K562 (cell line): ENCODE data around the gene CNPY4. TPM values are rescaled to one million over a fixed set of nuclear protein-coding genes. Genes with fewer than 3 reads are reported as not detected.
A peak's percentile ranks its signal among the peaks of the same experiment; 100 is the strongest.

Experiments used
- ARID1B ChIP-seq: fragments of 450-650 bp; IDR thresholded peaks from 2 replicates; pipeline ENCODE4 v1.6.1; 2016; ENCODE audit warnings: antibody characterized with exemption, mild to moderate bottlenecking, inconsistent platforms
- BHLHE40 ChIP-seq: IDR thresholded peaks from 2 replicates; pipeline ENCODE4 v1.6.1; 2011; ENCODE audit warnings: low read length, improper control_type of control experiment
- CTCF ChIP-seq, 3 experiments: IDR thresholded peaks in 2 of 3; conservative IDR thresholded peaks in 1 of 3; 2 replicates each; pipeline ENCODE4 v1.5.1; 2011 to 2012; ENCODE audit warnings: low read length in 3 of 3, mild to moderate bottlenecking in 3 of 3, control low read depth in 2 of 3, improper control_type of control experiment in 1 of 3, inconsistent platforms in 1 of 3, low read depth in 1 of 3, mixed read lengths in 1 of 3, moderate library complexity in 1 of 3; ENCODE audit not compliant: insufficient read depth in 2 of 3
- FOXA1 ChIP-seq: fragments of 450-650 bp; IDR thresholded peaks from 2 replicates; pipeline ENCODE4 v1.6.1; 2016; ENCODE audit warnings: mild to moderate bottlenecking, borderline replicate concordance
- MCM5 ChIP-seq: fragments of 450-650 bp; IDR thresholded peaks from 2 replicates; pipeline ENCODE4 v1.6.1; 2016; ENCODE audit warnings: low read depth
- NEUROD1 ChIP-seq: fragments of 150-350 bp; IDR thresholded peaks from 2 replicates; pipeline ENCODE4 v1.6.1; 2014; ENCODE audit warnings: borderline replicate concordance, low read length, low read depth; ENCODE audit not compliant: partially characterized antibody
- STAG1 ChIP-seq: sonication (generic); formaldehyde crosslinking; IDR thresholded peaks from 2 replicates; pipeline ENCODE4 v1.5.0; 2020; ENCODE audit warnings: missing genetic modification reagents, borderline replicate concordance
- ZNF197 ChIP-seq: fragments of 200-800 bp; sonication (Bioruptor generic); IDR thresholded peaks from 2 replicates; pipeline ENCODE4 v1.6.1; 2016; ENCODE audit warnings: low read depth, missing genetic modification characterization, missing compliant biosample characterization
- ZNF282 ChIP-seq: sonication (generic); formaldehyde crosslinking; IDR thresholded peaks from 2 replicates; pipeline ENCODE4 v1.8.1; 2023; ENCODE audit warnings: missing genetic modification reagents
- ZNF551 ChIP-seq: fragments of 250-450 bp; sonication (Bioruptor Pico); IDR thresholded peaks from 2 replicates; pipeline ENCODE4 v1.5.0; 2021; ENCODE audit warnings: mild to moderate bottlenecking, moderate library complexity
- ZNF592 ChIP-seq: fragments of 450-650 bp; IDR thresholded peaks from 2 replicates; pipeline ENCODE4 v1.6.1; 2017; ENCODE audit warnings: antibody characterized with exemption, mild to moderate bottlenecking
- ZNF696 ChIP-seq: fragments of 250-450 bp; sonication (Bioruptor Pico); conservative IDR thresholded peaks from 2 replicates; pipeline ENCODE4 v1.4.0; 2020; ENCODE audit warnings: mild to moderate bottlenecking, moderate library complexity
- polyA plus RNA-seq, 8 experiments: library from polyadenylated mRNA; depleted of rRNA in 4 of 8; stranded (reverse) in 5 of 8; unstranded in 3 of 8; fragments of >200 nt; fragmentation: Nextera tagmentation in 2 of 8; fragmentation: Illumina TruSeq in 1 of 8; extraction: Ambion mirVana in 2 of 8; extraction: Trizol in 1 of 8; gene quantifications; 2 replicates each; pipeline versions ENCODE4 v1.2.1 to v1.2.3, GENCODE V29; 2011 to 2014; ENCODE audit warnings: inconsistent platforms in 1 of 8, missing spikeins in 1 of 8
- total RNA-seq, 7 experiments: library from RNA; depleted of rRNA in 6 of 7; stranded (reverse); fragments of >200 nt in 6 of 7; fragmentation: Illumina TruSeq in 2 of 7; extraction: Trizol in 2 of 7; gene quantifications; 2 replicates each; pipeline versions ENCODE4 v1.2.1 to v1.2.3, GENCODE V29; 2011 to 2021; ENCODE audit warnings: low replicate concordance in 1 of 7
- TF ChIP-seq, protein P1 (sequence below): IDR thresholded peaks from 2 replicates; pipeline ENCODE4 v1.6.1; 2011; ENCODE audit warnings: borderline replicate concordance, low read depth, mild to moderate bottlenecking, moderate library complexity, low read length; ENCODE audit not compliant: insufficient read depth, poor library complexity, severe bottlenecking
- TF ChIP-seq, protein P2 (sequence below): fragments of 450-650 bp; IDR thresholded peaks from 2 replicates; pipeline ENCODE4 v1.6.1; 2016; ENCODE audit warnings: antibody characterized with exemption

The CNPY4 gene
- total and polyA plus RNA-seq, 9 of the 15 experiments (the other 6 are each of a cell fraction or from before 2014, with no cell fraction given): 1.9 to 11.2 (median 7.0) TPM

GRCh38 chr7:100157334-100158228 lies 38.1 kb downstream of the CNPY4 start (continued):
- TF ChIP-seq, protein P1, sequence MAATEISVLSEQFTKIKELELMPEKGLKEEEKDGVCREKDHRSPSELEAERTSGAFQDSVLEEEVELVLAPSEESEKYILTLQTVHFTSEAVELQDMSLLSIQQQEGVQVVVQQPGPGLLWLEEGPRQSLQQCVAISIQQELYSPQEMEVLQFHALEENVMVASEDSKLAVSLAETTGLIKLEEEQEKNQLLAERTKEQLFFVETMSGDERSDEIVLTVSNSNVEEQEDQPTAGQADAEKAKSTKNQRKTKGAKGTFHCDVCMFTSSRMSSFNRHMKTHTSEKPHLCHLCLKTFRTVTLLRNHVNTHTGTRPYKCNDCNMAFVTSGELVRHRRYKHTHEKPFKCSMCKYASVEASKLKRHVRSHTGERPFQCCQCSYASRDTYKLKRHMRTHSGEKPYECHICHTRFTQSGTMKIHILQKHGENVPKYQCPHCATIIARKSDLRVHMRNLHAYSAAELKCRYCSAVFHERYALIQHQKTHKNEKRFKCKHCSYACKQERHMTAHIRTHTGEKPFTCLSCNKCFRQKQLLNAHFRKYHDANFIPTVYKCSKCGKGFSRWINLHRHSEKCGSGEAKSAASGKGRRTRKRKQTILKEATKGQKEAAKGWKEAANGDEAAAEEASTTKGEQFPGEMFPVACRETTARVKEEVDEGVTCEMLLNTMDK: peak; percentile 88
- TF ChIP-seq ZNF551 (CRISPR knock-in tag) (no peak), BHLHE40 (peak; percentile 29; the same call in 1 of the 2 replicates), FOXA1 (no peak), ZNF696 (CRISPR knock-in tag) (no peak), CTCF (IDR thresholded peaks at IDR 0.05 in 2 of 3, conservative IDR thresholded peaks at IDR 0.05 in 1 of 3; ENCODE audit: insufficient read depth in 2 of 3, low read depth in 1 of 3, low read length in 3 of 3) (peak; percentile 66 to 81 (median 66)), ZNF592 (peak; percentile 18), ZNF282 (CRISPR knock-in tag) (no peak), MCM5 (no peak), ZNF197 (no peak), STAG1 (no peak), NEUROD1 (peak; percentile 39), ARID1B (peak; percentile 77)
- TF ChIP-seq, protein P2, sequence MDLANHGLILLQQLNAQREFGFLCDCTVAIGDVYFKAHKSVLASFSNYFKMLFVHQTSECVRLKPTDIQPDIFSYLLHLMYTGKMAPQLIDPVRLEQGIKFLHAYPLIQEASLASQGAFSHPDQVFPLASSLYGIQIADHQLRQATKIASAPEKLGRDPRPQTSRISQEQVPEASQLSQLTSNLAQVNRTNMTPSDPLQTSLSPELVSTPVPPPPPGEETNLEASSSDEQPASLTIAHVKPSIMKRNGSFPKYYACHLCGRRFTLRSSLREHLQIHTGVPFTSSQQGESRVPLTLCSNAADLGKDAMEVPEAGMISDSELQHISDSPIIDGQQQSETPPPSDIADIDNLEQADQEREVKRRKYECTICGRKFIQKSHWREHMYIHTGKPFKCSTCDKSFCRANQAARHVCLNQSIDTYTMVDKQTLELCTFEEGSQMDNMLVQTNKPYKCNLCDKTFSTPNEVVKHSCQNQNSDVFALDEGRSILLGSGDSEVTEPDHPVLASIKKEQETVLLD: peak; percentile 52; the same call in 1 of the 2 replicates
